ENCODE results near the gene LONP2. TPM values are rescaled to one million over a fixed set of nuclear protein-coding genes. Genes with fewer than 3 reads are reported as not detected.
"Not testable (repeated sequence)": the region's sequence is repeated elsewhere in the genome, so short reads cannot be mapped to it uniquely, and the experiment has no call there.

The LONP2 gene
- total RNA-seq, 4 donors from 2014 or later = 51.4 to 73.4 (median 63.3) TPM

DNA sequence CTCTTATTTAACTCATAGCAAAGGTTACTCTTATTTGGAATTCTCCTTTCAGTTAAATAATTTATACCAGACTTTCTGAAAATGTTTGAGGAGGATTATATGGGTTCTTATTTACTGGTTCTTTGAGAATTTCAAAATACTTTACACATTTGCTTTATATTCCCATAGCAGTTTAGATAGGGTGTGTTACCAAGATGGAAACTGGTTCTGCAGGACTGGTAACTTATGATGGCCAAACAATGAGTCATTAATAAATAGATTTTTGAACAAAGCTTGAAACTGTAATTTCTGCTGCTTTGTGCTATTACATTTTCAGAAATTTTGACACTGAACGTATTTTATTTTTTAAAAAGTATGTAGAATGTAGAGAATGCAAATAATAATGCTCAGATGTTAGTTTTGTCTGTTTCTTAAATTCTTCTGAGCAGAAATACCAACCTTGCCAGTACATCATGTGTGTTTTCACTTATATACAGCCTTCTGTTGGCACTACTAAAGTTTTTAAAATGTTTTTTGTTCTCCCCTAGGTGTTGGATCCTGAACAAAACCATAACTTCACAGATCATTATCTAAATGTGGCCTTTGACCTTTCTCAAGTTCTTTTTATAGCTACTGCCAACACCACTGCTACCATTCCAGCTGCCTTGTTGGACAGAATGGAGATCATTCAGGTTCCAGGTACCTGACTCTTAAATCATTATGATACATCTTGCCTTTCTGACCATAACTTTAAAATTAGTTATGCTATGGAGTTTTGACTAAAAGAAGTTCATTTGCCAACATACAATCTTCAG, 51.6 kb downstream of the LONP2 start:
- intact Hi-C loops (cut with DNase I) = no loop called here
- Histone ChIP-seq H3K27me3 (no peaks in the 10 kb centered on the region), H3K9me3 (no peaks in the 10 kb centered on the region), H3K4me3 (no peak overlapping the region), H3K36me3 (peaks cover 30 to 58% (median 38%) of the 10 kb centered on the region in 4 donors), H3K27ac (replicated peaks in 1 of 4) (no peak overlapping the region), H3K4me1 (peaks cover 0 to 2% (median 0%) of the 10 kb centered on the region in 4 donors)
- TF ChIP-seq POLR2A (IDR thresholded peaks at IDR 0.05; ENCODE audit: low read depth) (no peak), POLR2AphosphoS5 (IDR thresholded peaks at IDR 0.05) (no peak), EP300 (IDR thresholded peaks at IDR 0.05) (no peak)
- TF ChIP-seq, protein P1, sequence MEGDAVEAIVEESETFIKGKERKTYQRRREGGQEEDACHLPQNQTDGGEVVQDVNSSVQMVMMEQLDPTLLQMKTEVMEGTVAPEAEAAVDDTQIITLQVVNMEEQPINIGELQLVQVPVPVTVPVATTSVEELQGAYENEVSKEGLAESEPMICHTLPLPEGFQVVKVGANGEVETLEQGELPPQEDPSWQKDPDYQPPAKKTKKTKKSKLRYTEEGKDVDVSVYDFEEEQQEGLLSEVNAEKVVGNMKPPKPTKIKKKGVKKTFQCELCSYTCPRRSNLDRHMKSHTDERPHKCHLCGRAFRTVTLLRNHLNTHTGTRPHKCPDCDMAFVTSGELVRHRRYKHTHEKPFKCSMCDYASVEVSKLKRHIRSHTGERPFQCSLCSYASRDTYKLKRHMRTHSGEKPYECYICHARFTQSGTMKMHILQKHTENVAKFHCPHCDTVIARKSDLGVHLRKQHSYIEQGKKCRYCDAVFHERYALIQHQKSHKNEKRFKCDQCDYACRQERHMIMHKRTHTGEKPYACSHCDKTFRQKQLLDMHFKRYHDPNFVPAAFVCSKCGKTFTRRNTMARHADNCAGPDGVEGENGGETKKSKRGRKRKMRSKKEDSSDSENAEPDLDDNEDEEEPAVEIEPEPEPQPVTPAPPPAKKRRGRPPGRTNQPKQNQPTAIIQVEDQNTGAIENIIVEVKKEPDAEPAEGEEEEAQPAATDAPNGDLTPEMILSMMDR (IDR thresholded peaks at IDR 0.05) = no peak
- DNase-seq (ENCODE audit: extremely low spot score) = no peak
- WGBS = 95% methylated on average over 1 of the region's 1 CpG

GRCh38 chr16:48299471-48299870, 55.4 kb downstream of the LONP2 start:
- TF ChIP-seq, protein P1 (IDR thresholded peaks at IDR 0.05) = no peak
- TF ChIP-seq EP300 (IDR thresholded peaks at IDR 0.05) (no peak), POLR2A (IDR thresholded peaks at IDR 0.05; ENCODE audit: low read depth) (no peak), POLR2AphosphoS5 (IDR thresholded peaks at IDR 0.05) (no peak)
- WGBS = 93% methylated on average over 4 of the region's 4 CpGs
- no peaks in the 10 kb centered on the region for H3K27me3 ChIP-seq
- peaks cover 43 to 84% (median 65%) of the 10 kb centered on the region in 4 donors for H3K36me3 ChIP-seq
- H3K4me3 ChIP-seq = no peak overlapping the region
- intact Hi-C loops (cut with DNase I) = no loop called here
- H3K27ac ChIP-seq (replicated peaks in 1 of 4) = no peak overlapping the region
- H3K9me3 ChIP-seq = no peaks in the 10 kb centered on the region
- DNase-seq (ENCODE audit: extremely low spot score) = no peak
- peaks cover 0 to 2% (median 0%) of the 10 kb centered on the region in 4 donors for H3K4me1 ChIP-seq

DNA sequence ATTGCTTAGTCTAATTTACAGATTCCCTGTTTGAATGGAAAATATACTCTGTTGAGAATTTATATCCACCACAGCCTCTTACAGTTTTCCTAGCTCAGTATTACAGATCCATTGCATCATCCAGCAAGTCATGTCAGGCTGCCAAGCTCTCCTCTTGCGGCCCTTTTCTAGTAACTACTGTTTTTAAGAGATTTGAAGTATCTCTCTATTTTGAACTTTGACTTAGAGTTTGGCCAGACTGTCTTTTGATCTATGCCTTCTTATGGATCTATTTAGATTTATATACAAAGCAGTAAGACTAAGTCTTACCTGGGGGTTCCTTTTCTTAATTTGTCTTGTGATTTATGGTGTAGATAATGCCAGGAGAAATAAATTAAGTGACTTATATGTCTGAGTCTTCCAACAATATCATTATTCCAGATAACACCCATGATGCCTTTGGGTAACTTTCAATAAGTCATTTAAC, 56.3 kb downstream of the LONP2 start:
- TF ChIP-seq EP300 (IDR thresholded peaks at IDR 0.05) = no peak
- Histone ChIP-seq H3K36me3 (peaks cover 49 to 94% (median 75%) of the 10 kb centered on the region in 4 donors), H3K9me3 (no peaks in the 10 kb centered on the region), H3K4me1 (peaks cover 0 to 2% (median 0%) of the 10 kb centered on the region in 4 donors), H3K27ac (replicated peaks in 1 of 4) (no peak overlapping the region), H3K27me3 (no peaks in the 10 kb centered on the region), H3K4me3 (no peak overlapping the region)
- 70% methylated on average over 1 of the region's 1 CpG for WGBS
- DNase-seq (ENCODE audit: extremely low spot score) = no peak
- intact Hi-C loops (cut with DNase I) = no loop called here

- H3K4me1 ChIP-seq = no peaks in the 10 kb centered on the region
- 97% methylated on average over 7 of the region's 7 CpGs for WGBS
- peaks cover 41 to 82% (median 63%) of the 10 kb centered on the region in 4 donors for H3K36me3 ChIP-seq
- no peaks in the 10 kb centered on the region for H3K27me3 ChIP-seq
- intact Hi-C loops (cut with DNase I) = no loop called here
- H3K4me3 ChIP-seq = no peak overlapping the region
- H3K27ac ChIP-seq (replicated peaks in 1 of 4) = no peak overlapping the region
- TF ChIP-seq, protein P1 (IDR thresholded peaks at IDR 0.05) = no peak
- TF ChIP-seq POLR2A (IDR thresholded peaks at IDR 0.05; ENCODE audit: low read depth) = no peak
- TF ChIP-seq EP300 (IDR thresholded peaks at IDR 0.05) = no peak
- DNase-seq (ENCODE audit: extremely low spot score) = no peak
- H3K9me3 ChIP-seq = peaks cover 0 to 42% (median 34%) of the 10 kb centered on the region in 4 donors
Measured at GRCh38 chr16:48308535-48308934, 64.4 kb downstream of the LONP2 start.

DNA sequence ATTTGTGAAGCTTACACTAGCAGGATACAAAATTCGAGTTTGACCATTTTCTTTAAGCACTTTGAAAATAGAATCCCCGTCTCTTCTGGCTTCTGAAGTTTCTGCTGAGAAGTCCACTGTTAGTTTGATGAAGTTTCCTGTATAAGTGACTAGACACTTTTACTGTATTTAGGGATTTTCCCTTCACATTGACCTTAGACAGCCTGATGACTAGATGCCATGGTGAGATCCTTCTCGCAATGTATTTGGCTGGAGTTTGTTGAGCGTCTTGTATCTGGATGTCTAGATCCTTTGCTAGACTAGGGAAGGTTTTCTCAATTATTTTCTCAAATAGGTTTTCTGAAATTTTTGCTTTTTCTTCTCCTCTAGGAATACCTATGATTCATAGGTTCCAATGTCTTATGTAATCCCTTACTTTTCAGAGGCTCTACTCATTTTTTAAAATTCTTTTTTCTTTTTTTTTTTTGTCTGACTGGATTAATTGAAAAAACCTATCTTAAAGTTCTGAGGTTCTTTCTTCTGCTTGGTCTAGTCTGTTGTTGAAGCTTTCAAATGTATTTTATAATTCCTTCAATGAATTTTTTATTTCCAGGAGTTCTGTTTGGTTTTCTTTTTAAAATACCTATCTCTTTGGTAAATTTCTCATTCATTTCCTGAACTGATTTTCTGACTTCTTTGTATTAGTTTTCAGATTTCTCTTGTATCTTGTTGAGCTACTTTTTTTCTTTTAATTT, 67.0 kb downstream of the LONP2 start:
- DNase-seq (ENCODE audit: extremely low spot score) = no peak
- no peaks in the 10 kb centered on the region for H3K4me1 ChIP-seq
- intact Hi-C loops (cut with DNase I) = no loop called here
- H3K4me3 ChIP-seq = no peak overlapping the region
- H3K27ac ChIP-seq (replicated peaks in 1 of 4) = no peak overlapping the region
- H3K27me3 ChIP-seq = no peaks in the 10 kb centered on the region
- TF ChIP-seq EP300 (IDR thresholded peaks at IDR 0.05) = no peak
- TF ChIP-seq, protein P1 (IDR thresholded peaks at IDR 0.05) = no peak
- no peak for TF ChIP-seq POLR2A (IDR thresholded peaks at IDR 0.05; ENCODE audit: low read depth)
- TF ChIP-seq POLR2AphosphoS5 (IDR thresholded peaks at IDR 0.05) = no peak
- peaks cover 0 to 44% (median 34%) of the 10 kb centered on the region in 4 donors for H3K9me3 ChIP-seq
- H3K36me3 ChIP-seq = peaks cover 25 to 65% (median 45%) of the 10 kb centered on the region in 4 donors
- 96% methylated on average over 4 of the region's 4 CpGs for WGBS

DNA sequence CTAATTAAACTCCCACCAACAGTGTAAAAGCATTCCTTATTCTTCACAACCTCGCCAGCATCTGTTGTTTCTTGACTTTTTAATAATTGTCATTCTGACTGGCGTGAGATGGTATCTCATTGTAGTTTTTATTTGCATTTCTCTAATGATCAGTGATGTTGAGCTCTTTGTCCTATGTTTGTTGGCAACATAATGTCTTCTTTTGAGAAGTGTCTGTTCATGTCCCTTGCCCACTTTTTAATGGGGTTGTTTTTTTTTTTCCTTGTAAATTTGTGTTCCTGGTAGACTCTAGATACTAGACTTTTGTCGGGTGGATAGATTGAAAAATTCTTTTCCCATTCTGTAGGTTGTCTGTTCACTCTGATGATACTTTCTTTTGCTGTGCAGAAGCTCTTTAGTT, 69.8 kb downstream of the LONP2 start:
- H3K4me3 ChIP-seq; intact Hi-C loops (cut with DNase I); DNase-seq (ENCODE audit: extremely low spot score); H3K27me3 ChIP-seq; H3K27ac ChIP-seq (replicated peaks in 1 of 4): not testable (repeated sequence)
- WGBS = 98% methylated on average over 3 of the region's 3 CpGs
- peaks cover 13 to 51% (median 30%) of the 10 kb centered on the region in 4 donors for H3K36me3 ChIP-seq
- H3K9me3 ChIP-seq = peaks cover 0 to 35% (median 29%) of the 10 kb centered on the region in 4 donors
- H3K4me1 ChIP-seq = peaks cover 9 to 14% (median 12%) of the 10 kb centered on the region in 4 donors

All from esophagus muscularis mucosa (tissue), 4 donors.